OCI-LY7 (cell line): ENCODE results near the gene SEPTIN10. TPM values are rescaled to one million over a fixed set of nuclear protein-coding genes. Genes with fewer than 3 reads are reported as not detected.
A peak's percentile ranks its signal among the peaks of the same experiment; 100 is the strongest.

ENCODE experiments used
- Bru-seq: library from RNA; stranded (reverse); fragments of 400-500 nt; gene quantifications from one replicate; lab custom pipeline; 2021; lab: Mats Ljungman, UMichigan
- BruChase-seq, 2 experiments: library from RNA; stranded (reverse); fragments of 400-500 nt; gene quantifications; one replicate each; lab custom pipeline; 2021; lab: Mats Ljungman, UMichigan
- BruUV-seq: library from RNA; stranded (reverse); fragments of 400-500 nt; replicated peaks from 2 replicates; lab custom pipeline; 2021; lab: Mats Ljungman, UMichigan
- CTCF ChIA-PET: fragments of 300-600 bp; sonication (Branson Sonifier 250); formaldehyde crosslinking; loops from one replicate; lab custom pipeline; 2022; ENCODE audit warnings: antibody characterized with exemption; ENCODE audit not compliant: unreplicated experiment; lab: Charles Lee
- POLR2A ChIA-PET: fragments of 300-600 bp; sonication (Branson Sonifier 250); formaldehyde crosslinking; loops from one replicate; lab custom pipeline; 2022; ENCODE audit warnings: antibody characterized with exemption; lab: Charles Lee
- DNase-seq: peaks from one replicate; pipeline ENCODE4 v3.0.0-alpha.2; 2015; ENCODE audit warnings: low spot score
- H2AFZ ChIP-seq: fragments of 200-600 bp; sonication (generic), shearing (Covaris generic); 2 replicates; pipeline ENCODE4 v1.6.1; 2014; ENCODE audit warnings: mild to moderate bottlenecking, antibody characterized with exemption, low read length, moderate library complexity
- H3K27ac ChIP-seq: fragments of 200-600 bp; sonication (generic); 2 replicates; pipeline ENCODE4 v1.5.1; 2014; ENCODE audit warnings: mixed run types, low read depth, mild to moderate bottlenecking, moderate library complexity, low read length, inconsistent platforms; ENCODE audit not compliant: poor library complexity, severe bottlenecking
- H3K36me3 ChIP-seq: fragments of 200-600 bp; sonication (generic); 2 replicates; pipeline ENCODE4 v1.6.1; 2014; ENCODE audit warnings: mild to moderate bottlenecking, antibody characterized with exemption, low read length, moderate library complexity, mixed read lengths; ENCODE audit not compliant: insufficient read depth
- H3K4me1 ChIP-seq: fragments of 200-600 bp; sonication (generic); 2 replicates; pipeline ENCODE4 v1.5.1; 2014; ENCODE audit warnings: mild to moderate bottlenecking, low read length; ENCODE audit not compliant: insufficient read depth, poor library complexity, severe bottlenecking
- H3K4me2 ChIP-seq: fragments of 200-600 bp; sonication (generic); 2 replicates; pipeline ENCODE4 v1.6.1; 2014; ENCODE audit warnings: mild to moderate bottlenecking, low read length
- H3K4me3 ChIP-seq: fragments of 200-600 bp; sonication (generic); 2 replicates; pipeline ENCODE4 v1.5.1; 2014; ENCODE audit warnings: mild to moderate bottlenecking, low read depth, low read length; ENCODE audit not compliant: poor library complexity, severe bottlenecking
- H3K79me2 ChIP-seq: fragments of 200-600 bp; sonication (generic); 2 replicates; pipeline ENCODE4 v1.6.1; 2016; ENCODE audit warnings: low read depth, mild to moderate bottlenecking, low read length, moderate library complexity, mixed read lengths; ENCODE audit not compliant: insufficient read depth
- H3K9me2 ChIP-seq: fragments of 200-600 bp; sonication (generic); 2 replicates; pipeline ENCODE4 v1.6.1; 2016; ENCODE audit warnings: mild to moderate bottlenecking, low read length, mixed read lengths; ENCODE audit not compliant: insufficient read depth
- H3K9me3 ChIP-seq: fragments of 200-600 bp; sonication (generic); 2 replicates; pipeline ENCODE4 v1.6.1; 2014; ENCODE audit warnings: mild to moderate bottlenecking, mixed run types, low read length, mixed read lengths
- H4K20me1 ChIP-seq: fragments of 200-600 bp; sonication (generic); 2 replicates; pipeline ENCODE4 v1.6.1; 2014; ENCODE audit warnings: mild to moderate bottlenecking, antibody characterized with exemption, low read length, moderate library complexity, mixed read lengths; ENCODE audit not compliant: insufficient read depth
- CTCF ChIP-seq: fragments of 200-600 bp; sonication (generic); conservative IDR thresholded peaks from 2 replicates; pipeline ENCODE4 v1.5.1; 2014; ENCODE audit warnings: mild to moderate bottlenecking, antibody characterized with exemption, low read length, moderate library complexity, mixed read lengths
- EZH2phosphoT487 ChIP-seq: fragments of 200-600 bp; sonication (generic); IDR thresholded peaks from 2 replicates; pipeline ENCODE4 v1.6.1; 2018; ENCODE audit warnings: low read depth, borderline replicate concordance, mild to moderate bottlenecking, mixed run types, antibody characterized with exemption, low read length, moderate library complexity, mixed read lengths
- intact Hi-C: fragments of 100-400 bp; cut with micrococcal nuclease; formaldehyde crosslinking; loops from one replicate; pipeline ENCODE4 v1.10.0; 2022; ENCODE audit not compliant: unreplicated experiment
- long read RNA-seq: library from polyadenylated mRNA; stranded (forward); transcript quantifications from one replicate; pipeline ENCODE4 v2.0.0, GENCODE V29; 2022
- total RNA-seq, 2 experiments: library from RNA; depleted of rRNA in 1 of 2; stranded (reverse); fragments of >200 nt in 1 of 2; shearing (Covaris generic) in 1 of 2; gene quantifications; 2 replicates each; pipeline ENCODE4 v1.2.3, GENCODE V29; 2014 to 2022

Gene SEPTIN10
- total RNA-seq (2014; rRNA removed; shearing (Covaris generic)) (not detected in 2 replicates), total RNA-seq (2022) (not detected in 2 replicates), Bru-seq, nascent RNA (percentile 18 among the genes with signal in this experiment), BruChase-seq, experiment 1, labeled RNA remaining after a 6-hour chase (percentile 13 among the genes with signal in this experiment), BruChase-seq, experiment 2, labeled RNA remaining after a 2-hour chase (percentile 22 among the genes with signal in this experiment)
- long read RNA-seq: 0 reads

DNA sequence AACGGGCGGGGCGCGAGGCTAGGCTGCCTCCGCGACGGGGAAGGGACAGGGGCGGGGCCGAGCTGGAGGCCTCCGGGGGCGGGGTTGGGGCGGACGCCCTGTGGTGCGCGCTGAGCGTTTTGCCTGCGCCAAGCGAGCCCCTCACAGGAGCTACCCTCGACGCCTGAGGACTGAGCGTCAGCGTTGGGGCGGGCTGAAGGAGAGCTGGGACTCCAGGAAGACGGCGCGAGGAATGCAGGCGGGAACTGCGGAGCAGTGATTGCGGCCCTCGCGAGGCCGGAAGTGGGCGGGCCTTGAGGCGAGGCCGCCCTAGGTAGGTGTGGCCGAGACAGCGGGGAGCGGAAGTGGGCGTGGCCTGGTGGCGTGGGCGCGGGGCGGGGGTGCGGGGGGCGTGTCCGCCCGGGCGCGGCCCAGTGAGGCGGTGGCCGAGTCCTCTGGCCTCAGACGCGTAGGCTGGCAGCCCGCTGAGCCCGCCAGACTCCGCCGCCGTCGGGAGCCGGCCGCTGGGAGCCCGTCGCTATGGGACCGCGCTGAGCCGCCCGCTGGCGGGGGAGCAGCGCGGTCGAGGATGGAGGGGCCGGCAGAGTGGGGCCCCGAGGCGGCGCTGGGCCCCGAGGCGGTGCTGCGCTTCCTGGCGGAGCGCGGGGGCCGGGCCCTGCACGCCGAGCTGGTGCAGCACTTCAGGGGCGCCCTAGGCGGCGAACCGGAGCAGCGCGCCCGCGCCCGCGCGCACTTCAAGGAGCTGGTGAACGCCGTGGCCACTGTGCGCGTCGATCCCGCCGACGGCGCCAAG is at the start of gene SEPTIN10, which contains the start of gene SOWAHC:
Gene SEPTIN10 (minus strand): TSS at position 45 of the 793 bp plus-strand sequence. CDS start 139 bp downstream, outside the sequence.
Gene SOWAHC (plus strand): TSS at position 443 of the 793 bp plus-strand sequence. CDS start 126 bp downstream, at position 569.
- Histone ChIP-seq H3K4me3 (no peak within 1 kb of the TSS), H2AFZ (no peak within 1 kb of the TSS), H3K4me2 (no peak within 1 kb of the TSS), H3K36me3 (no peaks in the 10 kb centered on the region), H3K9me2 (no peaks in the 10 kb centered on the region), H3K27ac (no peak within 1 kb of the TSS), H3K4me1 (no peaks in the 10 kb centered on the region), H3K9me3 (no peaks in the 10 kb centered on the region), H3K79me2 (no peaks in the 10 kb centered on the region), H4K20me1 (no peaks in the 10 kb centered on the region)
- intact Hi-C loops: no loop called here
- BruUV-seq: no TSS peak
- no peak for DNase-seq
- CTCF ChIA-PET: no interaction called here
- POLR2A ChIA-PET: interaction anchor here (0.6 kb wide), 1 partner anchor 91 kb away, joined by 3 read pairs; no protein-coding TSS in a partner anchor
- no peak for TF ChIP-seq CTCF
- TF ChIP-seq EZH2phosphoT487: no peak

- no peaks in the 10 kb centered on the region for H4K20me1 ChIP-seq
- no peaks in the 10 kb centered on the region for H3K79me2 ChIP-seq
- no peak for TF ChIP-seq EZH2phosphoT487
- TF ChIP-seq CTCF: no peak
- H3K4me2 ChIP-seq: no peak overlapping the region
- no peak overlapping the region for H3K27ac ChIP-seq
- H3K4me3 ChIP-seq: no peak overlapping the region
- ChIA-PET POLR2A (no interaction called here), CTCF (no interaction called here)
- H3K36me3 ChIP-seq: no peaks in the 10 kb centered on the region
- no peaks in the 10 kb centered on the region for H3K9me2 ChIP-seq
- no peaks in the 10 kb centered on the region for H3K4me1 ChIP-seq
- BruUV-seq: no TSS peak
- no peak for DNase-seq
- H3K9me3 ChIP-seq: no peaks in the 10 kb centered on the region
- no peak overlapping the region for H2AFZ ChIP-seq
- intact Hi-C loops: no loop called here
Measured at GRCh38 chr2:109662889-109663288, 49.1 kb upstream of the SEPTIN10 start.
